Measurements from ENCODE around the gene EPHA7. TPM values are rescaled to one million over a fixed set of nuclear protein-coding genes. Genes with fewer than 3 reads are reported as not detected.

The EPHA7 gene
- total RNA-seq, 2 donors from 2014 or later: 2.5 to 5.5 TPM

DNA sequence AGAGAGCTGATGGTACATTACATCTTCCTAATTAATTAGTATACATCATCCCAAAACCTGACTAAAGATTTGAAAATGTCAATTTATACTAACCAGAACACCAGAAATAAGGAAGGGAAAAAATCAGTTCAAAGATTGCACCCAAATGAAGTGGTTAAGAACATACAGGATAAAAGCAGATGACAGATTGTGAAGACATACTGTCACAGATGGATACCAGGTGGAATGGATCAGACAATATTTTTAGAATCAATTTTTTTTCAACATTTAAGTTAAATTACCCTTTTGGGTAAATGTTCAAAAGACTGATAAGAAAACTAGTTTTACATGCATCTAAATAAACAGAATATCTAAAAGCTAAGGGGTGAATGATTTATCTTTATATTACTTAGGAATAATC lies 47.6 kb downstream of the EPHA7 start:
- Histone ChIP-seq H3K4me3 (ENCODE audit: low read length) (no peak overlapping the region), H3K27ac (ENCODE audit: low read depth, low read length) (no peak overlapping the region), H3K4me1 (ENCODE audit: control insufficient read depth, insufficient read depth, low read length) (no peaks in the 10 kb centered on the region), H3K9ac (ENCODE audit: extremely low read depth, low read length, poor library complexity, severe bottlenecking) (no peak overlapping the region), H3K27me3 (ENCODE audit: control insufficient read depth, insufficient read depth, low read length, poor library complexity, severe bottlenecking) (no peaks in the 10 kb centered on the region), H3K9me3 (ENCODE audit: control insufficient read depth, low read length) (no peaks in the 10 kb centered on the region), H3K36me3 (ENCODE audit: control insufficient read depth, insufficient read depth, low read length) (no peaks in the 10 kb centered on the region)
- H3K4me3 Mint-ChIP-seq: no peak overlapping the region
- no peaks in the 10 kb centered on the region for H3K36me3 Mint-ChIP-seq (ENCODE audit: low read depth)
- no peak for DNase-seq
- no peak overlapping the region for H3K27ac Mint-ChIP-seq
- TF ChIP-seq, protein P1, sequence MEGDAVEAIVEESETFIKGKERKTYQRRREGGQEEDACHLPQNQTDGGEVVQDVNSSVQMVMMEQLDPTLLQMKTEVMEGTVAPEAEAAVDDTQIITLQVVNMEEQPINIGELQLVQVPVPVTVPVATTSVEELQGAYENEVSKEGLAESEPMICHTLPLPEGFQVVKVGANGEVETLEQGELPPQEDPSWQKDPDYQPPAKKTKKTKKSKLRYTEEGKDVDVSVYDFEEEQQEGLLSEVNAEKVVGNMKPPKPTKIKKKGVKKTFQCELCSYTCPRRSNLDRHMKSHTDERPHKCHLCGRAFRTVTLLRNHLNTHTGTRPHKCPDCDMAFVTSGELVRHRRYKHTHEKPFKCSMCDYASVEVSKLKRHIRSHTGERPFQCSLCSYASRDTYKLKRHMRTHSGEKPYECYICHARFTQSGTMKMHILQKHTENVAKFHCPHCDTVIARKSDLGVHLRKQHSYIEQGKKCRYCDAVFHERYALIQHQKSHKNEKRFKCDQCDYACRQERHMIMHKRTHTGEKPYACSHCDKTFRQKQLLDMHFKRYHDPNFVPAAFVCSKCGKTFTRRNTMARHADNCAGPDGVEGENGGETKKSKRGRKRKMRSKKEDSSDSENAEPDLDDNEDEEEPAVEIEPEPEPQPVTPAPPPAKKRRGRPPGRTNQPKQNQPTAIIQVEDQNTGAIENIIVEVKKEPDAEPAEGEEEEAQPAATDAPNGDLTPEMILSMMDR (conservative IDR thresholded peaks at IDR 0.05): no peak
- no peaks in the 10 kb centered on the region for H3K4me1 Mint-ChIP-seq
- H3K9me3 Mint-ChIP-seq: no peaks in the 10 kb centered on the region
- H3K27me3 Mint-ChIP-seq (ENCODE audit: insufficient read depth): no peaks in the 10 kb centered on the region

- TF ChIP-seq, protein P1 (conservative IDR thresholded peaks at IDR 0.05): no peak
- H3K36me3 ChIP-seq (ENCODE audit: control insufficient read depth, insufficient read depth, low read length): no peaks in the 10 kb centered on the region
- H3K9ac ChIP-seq (ENCODE audit: extremely low read depth, low read length, poor library complexity, severe bottlenecking): no peak overlapping the region
- H3K27ac ChIP-seq (ENCODE audit: low read depth, low read length): no peak overlapping the region
- H3K9me3 ChIP-seq (ENCODE audit: control insufficient read depth, low read length): no peaks in the 10 kb centered on the region
- H3K27ac Mint-ChIP-seq: no peak overlapping the region
- no peak overlapping the region for H3K4me3 Mint-ChIP-seq
- no peaks in the 10 kb centered on the region for H3K36me3 Mint-ChIP-seq (ENCODE audit: low read depth)
- 93% methylated on average over 3 of the region's 3 CpGs; no CpG with 5 or more reads in 1 of the 2 experiments for WGBS, 2 experiments (ENCODE audit: insufficient coverage in 1 of 2, insufficient read length in 1 of 2)
- no peaks in the 10 kb centered on the region for H3K4me1 Mint-ChIP-seq
- H3K4me3 ChIP-seq (ENCODE audit: low read length): no peak overlapping the region
- no peaks in the 10 kb centered on the region for H3K27me3 Mint-ChIP-seq (ENCODE audit: insufficient read depth)
- DNase-seq: no peak
- no peaks in the 10 kb centered on the region for H3K9me3 Mint-ChIP-seq
- H3K27me3 ChIP-seq (ENCODE audit: control insufficient read depth, insufficient read depth, low read length, poor library complexity, severe bottlenecking): no peaks in the 10 kb centered on the region
- H3K4me1 ChIP-seq (ENCODE audit: control insufficient read depth, insufficient read depth, low read length): no peaks in the 10 kb centered on the region
Measured at GRCh38 chr6:93369586-93370134, 49.7 kb downstream of the EPHA7 start.

GRCh38 chr6:93366506-93366905 lies 52.9 kb downstream of the EPHA7 start:
- 92 to 94% methylated on average over 6 to 7 of the region's 7 CpGs for WGBS, 2 experiments (ENCODE audit: insufficient coverage in 1 of 2, insufficient read length in 1 of 2)
- Histone ChIP-seq H3K4me1 (ENCODE audit: control insufficient read depth, insufficient read depth, low read length) (no peaks in the 10 kb centered on the region), H3K9ac (ENCODE audit: extremely low read depth, low read length, poor library complexity, severe bottlenecking) (no peak overlapping the region), H3K4me3 (ENCODE audit: low read length) (no peak overlapping the region), H3K36me3 (ENCODE audit: control insufficient read depth, insufficient read depth, low read length) (no peaks in the 10 kb centered on the region), H3K27me3 (ENCODE audit: control insufficient read depth, insufficient read depth, low read length, poor library complexity, severe bottlenecking) (no peaks in the 10 kb centered on the region), H3K9me3 (ENCODE audit: control insufficient read depth, low read length) (no peaks in the 10 kb centered on the region), H3K27ac (ENCODE audit: low read depth, low read length) (no peak overlapping the region)
- TF ChIP-seq, protein P1 (conservative IDR thresholded peaks at IDR 0.05): no peak
- DNase-seq: no peak
- Mint-ChIP-seq H3K27me3 (ENCODE audit: insufficient read depth) (no peaks in the 10 kb centered on the region), H3K4me3 (no peak overlapping the region), H3K27ac (no peak overlapping the region), H3K36me3 (ENCODE audit: low read depth) (no peaks in the 10 kb centered on the region), H3K9me3 (no peaks in the 10 kb centered on the region), H3K4me1 (no peaks in the 10 kb centered on the region)
